ENCODE results near the gene CAMKMT.

The CAMKMT gene

DNA sequence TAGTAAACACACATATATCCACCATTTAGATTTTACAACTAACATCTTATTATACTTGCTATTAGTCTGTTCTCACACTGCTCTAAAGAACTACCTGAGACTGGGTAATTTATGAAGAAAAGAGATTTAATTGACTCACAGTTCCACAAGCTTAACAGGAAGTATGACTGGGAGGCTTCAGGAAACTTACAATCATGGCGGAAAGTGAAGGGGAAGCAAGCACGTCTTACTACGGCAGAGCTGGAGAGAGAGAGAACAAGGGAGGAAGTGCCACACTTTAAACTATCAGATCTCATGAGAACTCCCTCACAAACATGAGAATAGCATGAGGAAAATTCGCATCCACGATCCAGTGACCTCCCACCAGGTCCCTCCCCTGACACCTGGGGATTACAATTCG, 240.7 kb downstream of the CAMKMT start:
- DNase-seq, result no peak

DNA sequence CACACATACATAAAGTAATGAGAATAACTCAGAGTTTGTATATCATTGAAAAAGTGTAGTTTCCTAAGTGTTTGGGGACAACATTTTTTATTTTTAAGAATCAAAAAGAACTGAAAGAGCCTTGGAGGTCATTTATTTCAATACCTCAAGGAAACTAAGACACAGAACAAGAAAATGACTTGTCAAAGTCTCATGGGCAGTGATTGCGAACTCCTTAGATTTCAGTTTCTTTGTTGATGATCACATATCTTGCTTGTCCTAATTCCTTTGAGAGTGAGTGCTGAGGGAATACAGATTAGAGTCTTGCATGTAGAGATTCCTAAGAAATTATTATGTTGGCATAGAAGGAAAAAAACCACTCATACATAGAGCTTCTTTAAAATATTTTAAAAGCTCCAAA, 243.8 kb downstream of the CAMKMT start:
- DNase-seq, result no peak

DNA sequence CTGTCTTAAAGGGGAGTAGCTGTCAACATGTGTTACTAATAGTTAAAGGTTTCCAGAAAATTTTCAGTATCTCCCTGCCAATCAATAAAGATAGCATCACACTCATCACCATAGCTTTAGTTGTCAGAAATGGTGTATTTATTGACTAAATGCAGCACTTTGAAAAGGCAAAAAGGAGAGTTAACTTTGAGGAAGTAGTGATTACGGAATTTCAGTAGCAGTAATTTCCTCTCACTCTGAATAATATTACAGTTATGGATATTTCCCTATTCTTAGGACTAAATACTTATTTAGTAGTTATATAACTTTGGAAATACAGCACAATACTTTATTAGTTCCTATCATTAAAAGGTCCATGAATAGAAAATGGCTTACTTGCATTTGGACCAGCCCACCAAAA, 250.5 kb downstream of the CAMKMT start:
- DNase-seq, result no peak

DNA sequence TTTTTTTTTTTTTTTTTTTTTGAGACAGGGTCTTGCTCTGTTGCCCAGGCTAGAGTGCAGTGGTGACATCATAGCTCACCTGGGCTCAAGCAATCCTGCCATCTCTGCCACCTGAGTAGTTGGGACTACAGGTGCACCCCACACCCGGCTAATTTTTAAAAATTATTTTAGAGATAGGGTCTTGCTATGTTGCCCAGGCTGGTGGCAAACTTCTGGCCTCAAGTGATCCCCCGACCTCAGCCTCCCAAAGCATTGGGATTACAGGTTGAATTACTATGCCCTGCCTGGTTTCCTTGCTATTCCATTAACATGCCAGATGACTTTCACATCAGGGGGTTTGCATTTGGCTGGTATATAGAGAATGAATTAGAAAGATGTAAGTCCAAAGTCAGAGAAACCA, 253.2 kb downstream of the CAMKMT start:
- no peak for DNase-seq

DNA sequence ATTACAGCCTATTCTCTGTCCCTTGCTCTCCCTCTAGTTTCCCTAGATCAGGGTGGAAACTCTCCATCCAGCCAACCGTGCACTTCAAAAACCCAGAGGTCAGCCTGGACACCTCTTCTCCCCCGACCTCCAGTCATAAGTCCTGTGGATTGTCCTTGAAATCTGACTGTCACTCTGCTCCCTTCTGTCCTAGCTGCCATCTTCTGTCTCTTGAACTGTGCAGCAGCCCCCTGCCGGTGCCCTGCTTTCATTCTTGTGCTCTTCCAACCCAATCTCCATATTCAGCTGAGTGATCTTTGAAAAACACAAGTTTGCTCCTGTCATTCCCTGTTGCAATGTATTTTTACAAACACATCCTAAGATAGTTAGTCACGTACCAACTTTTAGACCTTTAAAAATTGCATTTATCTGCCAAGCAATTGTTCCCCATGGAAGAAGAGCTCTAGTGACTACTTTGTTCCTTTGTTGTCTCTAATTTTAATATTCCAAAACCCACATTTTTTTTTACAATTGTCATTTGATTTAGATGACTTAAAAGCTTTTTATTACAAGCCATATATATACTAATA, 254.3 kb downstream of the CAMKMT start:
- no peak for DNase-seq

DNA sequence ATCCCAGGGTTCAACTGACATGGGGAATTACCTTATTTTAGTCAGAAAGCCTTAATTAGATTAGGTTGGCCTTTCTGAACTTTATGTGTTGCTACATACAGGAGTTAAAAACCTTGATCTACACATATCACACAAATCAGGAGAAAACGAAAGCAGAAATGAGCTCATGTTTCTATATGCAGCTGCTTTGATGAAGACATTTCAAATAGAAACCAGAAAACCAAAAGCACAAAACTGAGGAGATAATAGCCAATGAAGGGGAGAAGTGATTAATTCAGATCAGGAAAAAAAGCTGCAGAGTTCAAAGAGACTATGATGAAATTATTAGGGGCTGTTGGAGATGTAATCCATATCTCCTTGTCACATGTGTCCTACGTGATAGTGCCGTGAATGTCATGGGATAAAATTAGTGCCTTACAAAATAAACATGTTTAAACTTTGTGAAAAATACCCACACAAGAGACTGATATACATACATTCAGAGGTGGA, 255.0 kb downstream of the CAMKMT start:
- no peak for DNase-seq

DNA sequence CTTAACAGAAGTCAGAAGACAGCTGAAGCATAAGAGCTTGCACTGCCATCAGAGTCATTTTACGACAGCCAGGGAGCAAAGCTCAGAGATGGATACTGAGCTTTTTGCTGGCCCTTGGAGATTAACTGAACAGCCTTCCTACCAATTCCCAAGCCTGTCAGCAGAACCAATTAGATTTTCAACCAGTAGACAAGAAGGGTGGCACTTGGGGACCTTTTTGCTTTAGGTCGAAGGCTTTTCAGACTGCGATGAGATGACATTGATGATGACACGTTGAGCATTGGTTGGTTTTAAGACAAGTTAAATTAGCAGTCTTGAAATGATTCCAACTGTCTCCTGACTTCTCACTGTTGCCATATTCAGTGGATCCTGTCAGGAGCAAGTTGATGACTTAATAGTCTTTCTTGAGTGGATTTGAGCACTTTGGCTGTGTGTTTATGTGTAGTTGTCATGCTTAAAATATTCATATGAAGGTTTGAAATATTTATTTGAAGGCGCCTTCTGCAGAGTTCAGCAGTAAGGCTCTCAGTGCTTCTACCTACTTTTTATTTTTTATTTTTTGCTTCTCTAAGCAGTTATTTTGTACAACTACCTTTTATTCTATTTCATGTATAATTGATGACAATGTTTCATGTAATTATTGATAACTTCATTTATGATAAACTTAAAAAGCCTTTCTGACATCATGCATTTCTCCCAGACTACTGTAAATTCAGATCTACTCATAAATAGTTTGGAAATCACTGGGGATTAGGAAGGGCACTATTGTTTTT, 256.7 kb downstream of the CAMKMT start:
- no peak for DNase-seq

DNA sequence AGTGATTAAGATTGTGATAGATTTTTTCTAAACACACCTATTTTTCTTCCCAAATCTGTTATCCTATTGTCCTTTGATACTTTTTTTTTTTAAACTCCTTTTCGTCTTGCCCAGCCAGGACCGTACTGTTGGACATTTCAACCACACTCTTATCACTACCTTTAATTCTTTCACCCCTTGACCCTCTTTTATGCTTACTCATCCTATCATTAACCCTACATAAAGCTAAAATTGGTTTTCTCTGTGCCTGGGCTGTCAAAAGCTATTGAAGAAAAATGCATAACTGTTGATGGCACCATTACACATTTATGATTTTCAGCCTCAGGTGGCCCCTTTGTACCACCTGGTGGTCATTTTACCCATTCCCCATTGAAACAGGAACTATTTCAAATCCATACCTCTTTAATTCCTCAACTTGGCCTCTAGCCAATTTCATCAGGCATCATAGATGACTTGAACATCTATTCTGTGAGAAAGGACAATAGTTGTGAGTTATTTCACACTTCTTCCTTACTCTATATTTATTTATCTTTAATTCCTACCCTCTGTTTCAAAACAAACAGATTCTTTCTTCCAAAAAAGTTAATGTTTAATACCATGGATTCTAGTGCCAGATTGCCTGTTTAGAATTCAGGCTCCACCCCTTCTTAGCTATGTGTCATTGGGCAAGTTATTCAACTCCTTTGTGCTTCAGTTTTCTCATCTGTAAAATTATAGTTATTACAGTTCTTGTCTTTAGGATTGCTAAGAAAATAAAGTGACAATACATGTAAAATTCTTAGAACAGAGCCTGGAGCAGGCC, 258.6 kb downstream of the CAMKMT start:
- no peak for DNase-seq

DNA sequence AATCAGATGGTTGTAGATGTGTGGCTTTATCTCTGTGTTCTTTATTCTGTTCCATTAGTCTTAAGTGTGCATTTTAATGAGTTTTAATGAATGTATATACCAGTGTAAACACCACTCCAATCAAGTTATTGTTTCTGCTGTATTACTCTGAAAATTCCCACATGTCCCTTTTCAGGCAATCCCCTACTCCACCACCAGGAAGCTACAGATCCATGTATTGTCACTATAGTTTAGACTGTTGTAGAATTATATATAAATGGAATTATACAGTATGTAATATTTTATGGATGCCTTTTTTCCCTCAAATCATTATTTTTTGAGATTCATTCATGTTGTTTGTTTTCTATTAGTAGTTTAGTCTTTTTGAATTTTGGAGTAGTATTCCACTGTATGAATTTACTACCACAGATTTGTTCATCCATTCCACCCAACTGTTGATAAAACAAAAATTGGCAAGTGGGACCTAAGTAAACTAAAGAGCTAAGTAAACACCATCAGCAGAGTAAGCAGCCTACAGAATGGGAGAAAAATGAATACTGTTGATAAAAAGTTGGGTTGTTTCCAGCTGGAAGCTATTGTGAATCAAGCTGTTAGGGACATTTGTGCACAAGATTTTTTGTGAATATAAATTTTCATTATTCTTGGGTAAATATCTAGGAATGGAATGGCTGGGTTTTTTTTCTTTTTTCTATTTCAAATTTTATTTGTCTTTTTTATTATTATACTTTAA, 262.0 kb downstream of the CAMKMT start:
- no peak for DNase-seq

DNA sequence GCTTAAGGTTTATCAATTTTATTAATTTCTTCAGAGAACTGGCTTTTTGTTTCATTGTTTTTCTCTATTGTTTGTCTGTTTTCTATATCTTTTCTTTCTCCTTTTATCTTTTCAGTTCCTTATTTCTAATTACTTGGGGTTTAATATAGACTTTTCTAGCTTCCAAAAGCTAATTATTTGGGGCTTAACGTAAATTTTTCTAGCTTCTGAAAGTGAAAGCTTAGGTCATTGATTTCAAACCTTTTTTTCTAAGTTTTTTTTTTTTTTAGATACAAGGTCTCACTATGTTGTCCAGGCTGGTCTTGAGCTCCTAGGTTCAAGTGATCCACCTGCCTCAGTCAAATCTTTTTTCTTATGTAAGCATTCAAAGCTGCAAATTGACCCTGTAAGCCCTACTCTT, 266.6 kb downstream of the CAMKMT start:
- no peak for DNase-seq

DNA sequence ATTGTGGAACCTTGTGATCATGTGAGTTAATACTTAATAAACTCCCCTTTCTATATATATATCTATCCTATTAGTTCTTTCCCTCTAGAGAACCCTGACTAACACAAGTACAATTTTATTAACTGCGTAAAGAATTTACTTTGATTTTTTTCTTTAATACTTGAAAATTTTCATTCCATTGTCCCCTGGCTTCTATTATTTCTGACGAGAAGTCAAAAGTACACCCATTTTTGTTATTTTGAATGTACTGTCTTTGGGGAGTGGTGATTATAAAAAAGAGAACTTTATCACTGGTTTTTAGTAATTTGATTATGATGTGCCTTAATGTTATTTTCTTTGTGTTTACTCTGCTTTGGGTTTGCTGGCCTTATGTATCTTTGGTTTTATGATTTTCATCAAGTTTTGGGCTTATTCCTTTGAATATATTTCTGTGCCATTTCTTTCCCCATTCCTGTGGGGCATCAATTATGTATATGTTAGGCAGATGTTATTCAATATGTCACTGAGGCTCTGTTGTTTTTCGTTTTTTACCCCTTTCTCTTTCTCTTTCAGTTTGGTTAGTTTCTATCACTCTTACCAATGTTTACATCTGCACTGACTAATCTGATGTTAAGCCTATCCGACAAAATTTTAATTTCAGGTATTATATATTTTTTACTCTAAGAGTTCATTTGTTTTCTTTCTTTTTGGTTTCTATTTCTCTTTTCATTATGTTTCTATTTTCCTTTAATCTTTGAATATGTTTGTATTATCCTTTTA, 271.4 kb downstream of the CAMKMT start:
- DNase-seq, result no peak

DNA sequence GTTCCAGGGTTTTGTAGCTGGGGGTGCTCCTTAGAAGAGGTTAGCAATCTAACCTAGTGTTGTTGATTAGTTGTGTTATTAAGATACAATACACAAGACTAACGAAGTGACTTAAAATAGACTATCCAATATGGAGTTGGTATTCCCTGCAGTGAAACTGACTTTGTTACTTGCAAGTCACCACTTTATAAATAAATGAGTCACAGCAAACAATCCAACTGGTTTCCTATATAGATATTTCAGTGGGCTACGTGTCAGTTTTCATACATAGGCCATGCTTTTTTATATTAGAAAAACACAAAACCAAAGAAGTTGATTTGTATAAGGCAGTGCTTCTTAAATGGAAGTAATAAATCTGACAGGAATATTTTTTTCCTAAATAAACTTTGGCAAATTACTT, 274.0 kb downstream of the CAMKMT start:
- no peak for DNase-seq

DNA sequence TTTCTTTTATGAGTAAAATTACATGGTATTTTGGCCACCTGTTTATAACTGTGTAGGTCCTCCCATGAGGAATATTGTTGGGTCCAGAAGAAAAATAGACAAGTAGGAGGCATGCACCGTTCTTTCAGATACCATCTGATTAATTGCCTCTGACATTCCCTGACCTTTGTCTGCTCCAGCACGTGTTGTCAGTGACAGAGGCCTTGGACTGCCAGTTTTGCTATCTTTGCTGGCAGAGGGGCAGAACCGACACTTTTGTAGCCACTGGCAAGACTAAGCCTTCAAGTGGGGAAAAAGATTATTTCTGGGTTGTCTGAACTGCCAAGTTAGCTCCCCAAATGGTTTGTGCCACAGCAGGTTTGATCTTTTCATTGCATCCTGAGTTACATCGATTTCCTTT, 276.9 kb downstream of the CAMKMT start:
- no peak for DNase-seq

DNA sequence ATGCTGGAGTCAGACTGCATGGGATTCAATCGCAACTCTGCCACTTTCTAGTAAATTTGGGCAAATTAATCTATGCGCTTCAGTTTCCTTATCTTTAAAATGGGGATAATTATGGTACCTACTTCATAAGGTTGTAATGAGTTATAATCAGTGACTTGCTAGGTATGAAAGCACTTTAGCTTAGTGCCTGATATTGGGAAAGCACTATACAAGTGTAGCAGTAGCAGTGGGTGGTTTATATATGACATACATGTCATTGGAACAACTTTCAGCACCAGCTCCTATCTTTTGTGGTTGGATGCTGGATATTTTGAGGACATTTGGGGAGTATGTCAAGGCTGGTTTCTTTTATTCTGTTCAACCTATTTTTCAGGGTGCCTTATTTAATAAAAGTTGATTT, 277.7 kb downstream of the CAMKMT start:
- no peak for DNase-seq

DNA sequence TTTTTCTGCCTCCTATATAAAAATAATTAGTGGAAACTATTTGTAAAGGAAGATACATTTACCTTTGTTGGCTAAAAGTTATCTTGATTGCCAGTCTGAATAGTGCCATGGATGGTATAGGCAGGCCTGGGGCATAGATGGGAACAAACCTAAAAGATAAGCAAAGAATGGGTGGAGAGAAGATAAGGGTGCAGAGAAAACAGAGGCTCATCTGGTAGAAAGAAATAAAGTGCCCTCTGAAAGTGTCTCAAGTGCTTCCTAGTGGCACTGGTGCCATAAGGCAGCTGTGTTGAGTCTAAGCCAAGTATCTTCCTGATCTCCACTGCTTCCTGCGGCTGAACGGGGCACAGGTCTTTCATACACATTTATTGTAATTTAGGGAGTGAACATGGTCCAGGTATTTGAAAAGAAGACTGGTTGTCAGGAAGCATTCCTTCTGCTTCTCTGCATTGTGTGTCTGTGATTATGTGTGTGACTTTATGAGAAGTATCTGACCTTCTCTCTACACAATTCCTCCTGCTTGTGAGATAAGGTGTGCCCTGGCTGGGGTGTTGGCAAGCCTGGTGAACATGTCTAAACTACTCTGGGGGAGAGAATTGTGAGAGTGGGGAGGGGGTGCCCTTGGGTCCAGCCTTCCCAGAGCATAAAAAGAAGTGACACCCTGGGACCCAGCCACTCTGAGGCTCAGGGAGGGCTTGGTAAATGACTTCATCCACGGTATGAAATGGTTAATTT, 280.5 kb downstream of the CAMKMT start:
- DNase-seq, result no peak

DNA sequence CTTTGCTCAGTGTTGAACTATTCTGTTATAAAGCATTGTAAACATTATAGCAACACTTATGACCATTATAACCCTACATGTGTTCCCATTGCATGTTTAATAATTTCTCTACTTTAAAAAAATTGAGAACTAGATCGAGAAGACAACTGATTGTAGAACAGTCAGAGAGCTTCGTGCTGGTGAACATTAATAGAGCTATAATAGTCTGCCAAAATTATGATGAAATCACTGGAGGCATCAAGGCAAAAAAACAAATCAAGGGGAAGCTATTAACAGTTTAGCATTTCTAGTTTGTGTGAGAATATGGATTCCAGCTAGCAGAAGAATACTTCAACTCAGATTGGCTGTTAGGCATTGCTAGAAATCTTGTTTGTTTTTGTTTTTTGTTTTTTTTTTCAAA, 284.2 kb downstream of the CAMKMT start:
- no peak for DNase-seq

DNA sequence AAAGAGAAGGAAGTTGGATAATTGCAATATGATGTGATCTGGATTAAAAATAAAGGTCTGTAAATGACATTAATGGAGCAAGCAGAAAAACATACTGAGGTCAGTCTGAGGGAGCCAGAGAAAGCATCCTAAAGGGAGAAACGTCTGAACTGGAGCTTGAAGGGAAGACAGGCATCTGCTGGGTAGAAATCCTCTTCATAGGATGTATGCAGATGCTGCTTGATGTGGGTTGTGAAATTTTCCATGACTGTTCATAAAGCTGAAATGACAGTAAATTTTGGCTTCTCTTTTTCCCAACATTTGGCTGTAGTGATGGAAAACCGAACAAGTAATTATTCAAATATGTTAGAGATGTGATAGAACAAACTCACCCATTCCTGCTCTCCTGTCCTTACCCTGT, 287.6 kb downstream of the CAMKMT start:
- no peak for DNase-seq

DNA sequence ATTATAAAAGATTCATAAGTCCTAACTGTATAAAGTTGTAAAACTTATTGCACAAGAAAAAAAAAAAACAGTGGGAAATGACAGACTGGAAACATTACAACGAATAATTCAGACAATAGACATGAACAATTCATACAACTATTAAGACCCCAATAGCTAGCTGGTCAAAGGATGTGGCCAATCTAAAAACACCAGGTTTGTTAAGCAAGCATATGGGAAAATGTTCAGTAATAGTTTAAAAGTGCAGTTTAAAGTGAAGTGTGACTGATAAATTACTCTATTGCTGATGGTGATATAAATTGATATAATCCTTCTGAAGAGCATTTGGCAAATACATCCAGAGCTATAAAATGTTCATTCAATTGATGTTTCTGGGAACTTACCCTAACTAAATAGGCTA, 289.0 kb downstream of the CAMKMT start:
- DNase-seq, result no peak

DNA sequence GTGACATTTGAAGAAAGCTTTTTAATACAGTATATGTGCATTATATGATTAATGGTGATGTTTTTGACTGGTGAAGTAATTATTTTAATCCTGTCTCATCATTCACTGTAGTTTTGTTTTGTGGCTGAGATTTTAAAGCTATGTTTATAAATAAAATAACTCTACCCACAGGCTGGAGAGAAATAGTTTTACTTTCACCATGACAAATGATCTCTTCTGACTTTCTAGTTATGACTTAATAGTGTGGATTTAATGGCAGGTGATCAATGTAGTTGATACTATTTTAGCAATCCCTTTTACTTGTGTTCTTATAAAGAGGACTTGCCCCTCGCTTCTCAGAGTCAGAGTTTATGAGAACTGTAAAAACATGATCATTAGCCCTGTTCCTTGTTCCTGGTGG, 290.2 kb downstream of the CAMKMT start:
- no peak for DNase-seq

DNA sequence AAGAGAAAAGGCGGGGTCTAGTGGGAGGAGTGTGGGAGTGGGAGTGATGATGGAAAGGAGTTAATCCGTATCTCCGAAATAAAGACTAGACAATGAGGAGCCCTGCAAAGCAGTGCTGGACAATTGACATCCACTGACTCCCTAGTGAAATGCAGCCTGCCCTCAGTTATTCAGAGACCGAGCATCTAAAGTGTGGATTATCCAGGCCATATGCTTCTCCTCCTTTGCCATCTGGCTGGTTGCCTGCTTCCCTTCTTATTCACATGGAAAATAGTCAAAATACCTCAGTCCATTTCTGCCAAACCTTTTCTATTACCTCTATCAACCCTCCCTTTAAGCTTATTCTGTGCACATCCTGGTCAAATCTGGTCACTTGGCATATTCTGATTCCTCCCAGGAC, 291.0 kb downstream of the CAMKMT start:
- DNase-seq, result no peak

DNA sequence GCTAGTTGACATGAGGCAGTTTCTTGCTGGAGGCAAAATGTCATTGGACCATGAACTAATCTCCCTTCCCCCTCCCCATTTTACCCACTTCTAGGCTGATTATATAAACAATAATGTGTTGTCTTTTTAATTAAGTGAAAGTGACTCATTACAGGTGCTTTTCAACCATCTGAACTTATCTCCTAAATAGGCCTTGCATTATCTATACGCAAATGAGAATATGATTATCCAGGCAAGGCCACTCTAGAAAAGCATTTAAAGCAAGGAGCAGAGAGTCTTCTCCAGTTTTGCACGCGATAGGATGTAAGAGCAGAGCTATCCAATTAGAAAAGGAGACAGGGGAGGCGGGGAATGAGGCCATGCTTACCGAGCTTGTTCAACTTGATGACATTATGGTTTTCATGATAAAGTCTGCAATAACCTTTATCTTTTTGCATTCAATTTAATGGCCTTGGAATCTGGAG, 293.7 kb downstream of the CAMKMT start:
- no peak for DNase-seq
